ENCODE results near the gene AVL9. TPM values are rescaled to one million over a fixed set of nuclear protein-coding genes. Genes with fewer than 3 reads are reported as not detected.

AVL9 gene
- total RNA-seq = 31.1 and 55.7 TPM in 2 replicates
- 10.8 and 14.0 TPM in 2 replicates for polyA plus RNA-seq

DNA sequence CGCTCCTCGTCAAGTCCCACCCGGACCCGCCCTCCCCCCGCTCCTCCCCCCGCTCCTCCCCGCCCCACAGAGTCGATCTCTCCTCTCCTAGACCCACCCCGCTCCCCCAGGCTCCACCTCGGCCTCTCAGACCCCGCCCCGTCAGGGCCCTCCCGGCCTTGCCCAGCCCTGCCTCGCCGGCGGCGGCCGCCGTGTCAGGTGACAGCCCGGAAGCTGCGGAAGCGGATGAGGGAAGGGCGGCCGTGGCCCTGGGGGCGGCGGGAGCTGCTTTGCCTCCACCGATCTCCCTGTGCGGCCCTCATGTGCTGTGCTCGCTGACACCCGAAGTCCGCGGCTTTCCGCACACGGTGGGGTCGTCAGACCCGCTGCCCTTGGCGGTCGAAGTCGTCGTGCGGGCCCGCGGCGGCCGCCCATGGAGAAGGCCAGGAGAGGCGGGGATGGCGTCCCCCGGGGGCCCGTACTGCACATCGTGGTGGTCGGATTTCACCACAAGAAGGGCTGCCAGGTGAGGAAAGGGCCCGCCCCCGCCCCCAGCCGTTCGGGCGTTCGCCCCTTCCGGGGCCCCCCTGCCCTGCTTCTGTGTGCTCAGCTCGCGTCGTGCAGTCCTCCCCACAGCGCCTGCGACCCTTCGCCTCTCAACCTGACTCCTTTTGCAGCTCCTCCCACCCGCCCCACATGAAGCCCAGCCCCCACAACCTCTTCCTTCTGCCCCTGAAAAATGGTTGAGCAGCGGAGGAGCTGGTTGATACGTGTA is at the start of gene AVL9:
AVL9 (plus strand) TSS at position 192 of the 754 bp plus-strand sequence; CDS start at position 413, 221 bp downstream.
- peaks cover 7% of the 10 kb centered on the region for H3K4me1 ChIP-seq (ENCODE audit: insufficient read depth)
- H3K27me3 ChIP-seq = no peaks in the 10 kb centered on the region
- H3K9me2 ChIP-seq (replicated peaks; ENCODE audit: insufficient read depth) = no peaks in the 10 kb centered on the region
- peaks cover 53% of the 10 kb centered on the region for H3K79me2 ChIP-seq
- H3K36me3 ChIP-seq (replicated peaks; ENCODE audit: insufficient read depth, low read depth) = no peaks in the 10 kb centered on the region
- no peaks in the 10 kb centered on the region for H3K9me3 ChIP-seq (ENCODE audit: low read depth)
- peak within 1 kb of the TSS; percentile 82 for H3K4me2 ChIP-seq
- peak within 1 kb of the TSS; percentile 84 for H3K4me3 ChIP-seq
- peak; percentile 98 for DNase-seq (ENCODE audit: low spot score)
- peak within 1 kb of the TSS; percentile 98 for H2AFZ ChIP-seq
- peak within 1 kb of the TSS; percentile 100 for H3K27ac ChIP-seq
- 1% methylated on average over 46 of the region's 67 CpGs for WGBS (ENCODE audit: low lambda C conversion rate, missing lambda C conversion rate)
- TF ChIP-seq EZH2 (IDR thresholded peaks at IDR 0.05; ENCODE audit: borderline replicate concordance) (no peak), EZH2phosphoT487 (IDR thresholded peaks at IDR 0.05; ENCODE audit: low read depth, severe bottlenecking, unreplicated experiment) (no peak)
- TF ChIP-seq, protein P1, sequence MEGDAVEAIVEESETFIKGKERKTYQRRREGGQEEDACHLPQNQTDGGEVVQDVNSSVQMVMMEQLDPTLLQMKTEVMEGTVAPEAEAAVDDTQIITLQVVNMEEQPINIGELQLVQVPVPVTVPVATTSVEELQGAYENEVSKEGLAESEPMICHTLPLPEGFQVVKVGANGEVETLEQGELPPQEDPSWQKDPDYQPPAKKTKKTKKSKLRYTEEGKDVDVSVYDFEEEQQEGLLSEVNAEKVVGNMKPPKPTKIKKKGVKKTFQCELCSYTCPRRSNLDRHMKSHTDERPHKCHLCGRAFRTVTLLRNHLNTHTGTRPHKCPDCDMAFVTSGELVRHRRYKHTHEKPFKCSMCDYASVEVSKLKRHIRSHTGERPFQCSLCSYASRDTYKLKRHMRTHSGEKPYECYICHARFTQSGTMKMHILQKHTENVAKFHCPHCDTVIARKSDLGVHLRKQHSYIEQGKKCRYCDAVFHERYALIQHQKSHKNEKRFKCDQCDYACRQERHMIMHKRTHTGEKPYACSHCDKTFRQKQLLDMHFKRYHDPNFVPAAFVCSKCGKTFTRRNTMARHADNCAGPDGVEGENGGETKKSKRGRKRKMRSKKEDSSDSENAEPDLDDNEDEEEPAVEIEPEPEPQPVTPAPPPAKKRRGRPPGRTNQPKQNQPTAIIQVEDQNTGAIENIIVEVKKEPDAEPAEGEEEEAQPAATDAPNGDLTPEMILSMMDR (IDR thresholded peaks at IDR 0.05; ENCODE audit: poor library complexity) = no peak
- H4K20me1 ChIP-seq (ENCODE audit: insufficient read depth, poor library complexity, severe bottlenecking) = peaks cover 19% of the 10 kb centered on the region

- Histone ChIP-seq H3K4me2 (no peak overlapping the region), H3K4me3 (no peak overlapping the region), H3K79me2 (no peaks in the 10 kb centered on the region), H2AFZ (no peak overlapping the region), H3K9me2 (replicated peaks; ENCODE audit: insufficient read depth) (no peaks in the 10 kb centered on the region), H3K27me3 (no peaks in the 10 kb centered on the region), H3K36me3 (replicated peaks; ENCODE audit: insufficient read depth, low read depth) (no peaks in the 10 kb centered on the region), H4K20me1 (ENCODE audit: insufficient read depth, poor library complexity, severe bottlenecking) (no peaks in the 10 kb centered on the region), H3K4me1 (ENCODE audit: insufficient read depth) (no peaks in the 10 kb centered on the region), H3K9me3 (ENCODE audit: low read depth) (no peaks in the 10 kb centered on the region), H3K27ac (no peak overlapping the region)
- no peak for DNase-seq (ENCODE audit: low spot score)
- no peak for TF ChIP-seq EZH2 (IDR thresholded peaks at IDR 0.05; ENCODE audit: borderline replicate concordance)
- TF ChIP-seq, protein P1 (IDR thresholded peaks at IDR 0.05; ENCODE audit: poor library complexity) = no peak
- WGBS (ENCODE audit: low lambda C conversion rate, missing lambda C conversion rate) = 71% methylated on average over 2 of the region's 2 CpGs
These were observed 48.1 kb upstream of the AVL9 start for GRCh38 chr7:32447218-32447617.

DNA sequence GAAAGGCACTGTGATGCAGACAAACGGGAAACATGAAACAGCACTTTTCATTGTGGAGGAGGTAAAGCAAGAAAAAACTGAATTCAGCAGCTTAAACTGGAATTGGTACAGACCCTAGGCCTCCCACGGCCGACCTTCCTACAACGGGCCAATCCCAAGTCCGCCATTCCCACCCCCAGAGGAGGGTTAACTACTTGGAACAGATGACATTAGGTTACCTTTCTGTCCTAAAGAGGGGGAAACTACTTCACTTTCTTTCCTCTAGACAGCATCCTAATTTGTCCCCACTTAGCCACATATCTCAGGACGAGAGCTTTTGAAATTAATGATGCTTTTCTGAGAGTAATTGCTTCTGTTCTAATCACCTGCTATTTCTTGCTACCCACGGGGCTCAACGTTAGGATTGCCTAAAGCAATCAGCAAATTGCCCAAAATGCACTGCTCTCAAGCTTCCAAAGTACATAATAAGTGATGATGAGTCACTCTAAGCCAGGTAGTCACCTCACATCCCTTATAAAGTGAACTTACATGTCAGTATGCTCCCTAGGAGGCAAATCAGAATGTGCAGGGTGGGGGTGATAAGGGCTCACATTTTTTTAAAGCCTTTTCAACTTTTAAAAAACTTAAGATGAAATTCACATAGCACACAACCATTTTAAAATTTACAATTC is 41.8 kb upstream of the AVL9 start:
- Histone ChIP-seq H3K79me2 (no peaks in the 10 kb centered on the region), H3K4me2 (no peak overlapping the region), H3K27ac (no peak overlapping the region), H3K9me2 (replicated peaks; ENCODE audit: insufficient read depth) (no peaks in the 10 kb centered on the region), H3K36me3 (replicated peaks; ENCODE audit: insufficient read depth, low read depth) (no peaks in the 10 kb centered on the region), H3K4me1 (ENCODE audit: insufficient read depth) (no peaks in the 10 kb centered on the region), H3K27me3 (no peaks in the 10 kb centered on the region), H3K4me3 (no peak overlapping the region), H4K20me1 (ENCODE audit: insufficient read depth, poor library complexity, severe bottlenecking) (no peaks in the 10 kb centered on the region), H2AFZ (no peak overlapping the region), H3K9me3 (ENCODE audit: low read depth) (no peaks in the 10 kb centered on the region)
- TF ChIP-seq, protein P1 (IDR thresholded peaks at IDR 0.05; ENCODE audit: poor library complexity) = no peak
- TF ChIP-seq EZH2phosphoT487 (IDR thresholded peaks at IDR 0.05; ENCODE audit: low read depth, severe bottlenecking, unreplicated experiment) = no peak
- no peak for TF ChIP-seq EZH2 (IDR thresholded peaks at IDR 0.05; ENCODE audit: borderline replicate concordance)
- peak; percentile 44 for DNase-seq (ENCODE audit: low spot score)
- 69% methylated on average over 8 of the region's 8 CpGs for WGBS (ENCODE audit: low lambda C conversion rate, missing lambda C conversion rate)

All from hepatocyte (in vitro differentiated cells).